HepG2 (cell line): Measurements from ENCODE around the gene SLC1A2. TPM values are rescaled to one million over a fixed set of nuclear protein-coding genes. Genes with fewer than 3 reads are reported as not detected.

Experiments
- ATAC-seq: fragments of 200-7000 bp; cut with Tn5 transposase; 3 replicates; pipeline ENCODE4 v1.9.1; 2020; ENCODE audit warnings: mild to moderate bottlenecking, moderate library complexity
- BruUV-seq: library from RNA; stranded (reverse); fragments of 400-500 nt; replicated peaks from 2 replicates; lab custom pipeline; 2021; lab: Mats Ljungman, UMichigan
- CTCF ChIA-PET: fragments of 300-600 bp; formaldehyde crosslinking; extraction: SDS; loops from one replicate; lab custom pipeline; 2021; ENCODE audit warnings: low total read pairs, inconsistent platforms, low intra/inter-chr PET ratio; lab: Yijun Ruan, JAX
- POLR2A ChIA-PET: fragments of 350-600 bp; sonication (Branson Sonifier 250); formaldehyde crosslinking; loops from one replicate; lab custom pipeline; 2020; ENCODE audit warnings: antibody characterized with exemption, inconsistent platforms; lab: Yijun Ruan, JAX
- DNase-seq: peaks from one replicate; pipeline ENCODE4 v3.0.0-alpha.2; 2015; ENCODE audit warnings: low spot score
- FAIRE-seq: peaks from 3 replicates; lab custom pipeline; 2011; peaks lifted over from hg19 to GRCh38; lab: Jason Lieb, UNC
- H2AFZ ChIP-seq: one replicate; pipeline ENCODE4 v1.6.1; 2011; ENCODE audit warnings: low read length, inconsistent platforms
- H3K27ac ChIP-seq: fragments of 300-600 bp; 3 replicates; pipeline ENCODE4 v1.8.0; 2011; ENCODE audit warnings: mixed run types, mild to moderate bottlenecking, mixed read lengths, low read length, inconsistent platforms; ENCODE audit not compliant: insufficient read depth; ENCODE audit errors: extremely low read length
- H3K27me3 ChIP-seq, 2 experiments: fragments of 200-600 bp in 1 of 2; 2 replicates in 1 of 2; 3 replicates in 1 of 2; pipeline versions ENCODE4 v1.6.0 to v1.8.0; 2011; ENCODE audit warnings: low read length in 2 of 2, mild to moderate bottlenecking in 2 of 2, moderate library complexity in 2 of 2, inconsistent platforms in 1 of 2; ENCODE audit not compliant: insufficient read depth in 2 of 2, control insufficient read depth in 1 of 2
- H3K36me3 ChIP-seq, 2 experiments: fragments of 200-600 bp in 1 of 2; replicated peaks in 1 of 2; 2 replicates in 1 of 2; 3 replicates in 1 of 2; pipeline versions ENCODE4 v1.5.1 to v1.8.0; 2011; ENCODE audit warnings: low read length in 2 of 2, inconsistent platforms in 1 of 2; ENCODE audit not compliant: insufficient read depth in 2 of 2, control insufficient read depth in 1 of 2
- H3K4me1 ChIP-seq: 2 replicates; pipeline ENCODE4 v1.5.1; 2012; ENCODE audit warnings: low read length, inconsistent platforms; ENCODE audit not compliant: insufficient read depth
- H3K4me2 ChIP-seq: 2 replicates; pipeline ENCODE4 v1.6.0; 2011; ENCODE audit warnings: low read depth, low read length, inconsistent platforms
- H3K4me3 ChIP-seq, 3 experiments: fragments of 200-600 bp in 1 of 3; sonication (generic), shearing (Covaris generic) in 1 of 3; replicated peaks in 1 of 3; 2 replicates each; pipeline ENCODE4 v1.5.1; 2011 to 2016; ENCODE audit warnings: low read length in 3 of 3, inconsistent platforms in 2 of 3, low read depth in 2 of 3, mild to moderate bottlenecking in 2 of 3, control low read depth in 1 of 3, mixed read lengths in 1 of 3; ENCODE audit not compliant: insufficient read depth in 1 of 3
- H3K79me2 ChIP-seq: one replicate; pipeline ENCODE4 v1.6.1; 2011; ENCODE audit warnings: low read length, inconsistent platforms; ENCODE audit not compliant: insufficient read depth
- H3K9ac ChIP-seq: 2 replicates; pipeline ENCODE4 v1.6.0; 2011; ENCODE audit warnings: mild to moderate bottlenecking, low read depth, low read length, inconsistent platforms; ENCODE audit not compliant: insufficient read depth
- H3K9me3 ChIP-seq: 2 replicates; pipeline ENCODE4 v1.5.1; 2012; ENCODE audit warnings: mild to moderate bottlenecking, low read length
- H4K20me1 ChIP-seq: 2 replicates; pipeline ENCODE4 v1.6.0; 2011; ENCODE audit warnings: inconsistent platforms, mild to moderate bottlenecking, low read length, moderate library complexity; ENCODE audit not compliant: insufficient read depth
- BRF2 ChIP-seq: sonication (generic); formaldehyde crosslinking; IDR thresholded peaks from 2 replicates; pipeline ENCODE4 v1.8.1; 2022; ENCODE audit warnings: mild to moderate bottlenecking, missing genetic modification reagents
- ELF4 ChIP-seq: sonication (generic); formaldehyde crosslinking; IDR thresholded peaks from 2 replicates; pipeline ENCODE4 v1.5.0; 2020; ENCODE audit warnings: missing genetic modification reagents, mild to moderate bottlenecking, moderate library complexity, borderline replicate concordance
- FOXC1 ChIP-seq: sonication (generic); formaldehyde crosslinking; IDR thresholded peaks from 2 replicates; pipeline ENCODE4 v1.8.0; 2022; ENCODE audit warnings: mild to moderate bottlenecking, missing genetic modification reagents, borderline replicate concordance
- HNRNPK ChIP-seq: fragments of 200-400 bp; formaldehyde crosslinking; IDR thresholded peaks from 2 replicates; pipeline ENCODE4 v1.6.1; 2018; ENCODE audit warnings: low read length, low read depth, moderate library complexity, mild to moderate bottlenecking; ENCODE audit not compliant: poor library complexity, severe bottlenecking
- KAT2B ChIP-seq: fragments of 150-350 bp; IDR thresholded peaks from 2 replicates; pipeline ENCODE4 v1.6.1; 2014; ENCODE audit warnings: low read depth, low read length, borderline replicate concordance
- PBX3 ChIP-seq: sonication (generic); formaldehyde crosslinking; IDR thresholded peaks from 2 replicates; pipeline ENCODE4 v1.8.1; 2023; ENCODE audit warnings: missing genetic modification reagents, inconsistent platforms, borderline replicate concordance
- SMAD9 ChIP-seq: sonication (generic); formaldehyde crosslinking; IDR thresholded peaks from 2 replicates; pipeline ENCODE4 v1.5.1; 2020; ENCODE audit warnings: mild to moderate bottlenecking, missing genetic modification reagents
- TRAFD1 ChIP-seq: sonication (generic); formaldehyde crosslinking; IDR thresholded peaks from 2 replicates; pipeline ENCODE4 v1.5.1; 2020; ENCODE audit warnings: missing genetic modification reagents, mild to moderate bottlenecking, borderline replicate concordance
- ZNF280B ChIP-seq: sonication (generic); formaldehyde crosslinking; IDR thresholded peaks from 2 replicates; pipeline ENCODE4 v1.5.0; 2020; ENCODE audit warnings: missing genetic modification reagents, mild to moderate bottlenecking, borderline replicate concordance
- ZNF331 ChIP-seq: sonication (generic); formaldehyde crosslinking; IDR thresholded peaks from 2 replicates; pipeline ENCODE4 v1.4.0; 2020; ENCODE audit warnings: missing genetic modification reagents
- ZNF337 ChIP-seq: sonication (generic); formaldehyde crosslinking; IDR thresholded peaks from 2 replicates; pipeline ENCODE4 v1.5.1; 2020; ENCODE audit warnings: missing genetic modification reagents, low read depth, mild to moderate bottlenecking, borderline replicate concordance
- ZNF550 ChIP-seq: sonication (generic); formaldehyde crosslinking; IDR thresholded peaks from 2 replicates; pipeline ENCODE4 v1.4.0; 2020; ENCODE audit warnings: mild to moderate bottlenecking, missing genetic modification reagents, borderline replicate concordance
- WGBS: methylation state at CpG from one replicate; pipeline ENCODE4 v1.1.6; 2017; ENCODE audit warnings: low lambda C conversion rate; 5-methylcytosine and 5-hydroxymethylcytosine counted together
- in situ Hi-C: cut with HindIII; loops from 2 replicates; pipeline ENCODE4 v1.10.0; 2017; ENCODE audit warnings: low pct_unique_long_range_greater_than_20kb; ENCODE audit not compliant: extremely low pct_ligation_motif_present
- intact Hi-C: fragments of 100-400 bp; cut with micrococcal nuclease; formaldehyde crosslinking; loops from one replicate; pipeline ENCODE4 v1.10.0; 2022; ENCODE audit not compliant: unreplicated experiment
- polyA plus RNA-seq, 8 experiments: library from polyadenylated mRNA; depleted of rRNA in 3 of 8; stranded (reverse) in 7 of 8; unstranded in 1 of 8; fragments of >200 nt; fragmentation: Illumina TruSeq in 4 of 8; extraction: Trizol in 4 of 8; gene quantifications; 2 replicates each; pipeline versions ENCODE4 v1.2.1 to v1.2.3, GENCODE V29; 2011 to 2016; ENCODE audit warnings: low read depth in 4 of 8, missing spikeins in 1 of 8, mixed read lengths in 1 of 8; ENCODE audit not compliant: insufficient read depth in 1 of 8
- total RNA-seq, 5 experiments: library from RNA; depleted of rRNA; stranded (reverse); fragments of >200 nt; fragmentation: Illumina TruSeq; extraction: Trizol; gene quantifications; 2 replicates each; pipeline ENCODE4 v1.2.3, GENCODE V29; 2016; ENCODE audit warnings: low read depth in 1 of 5

SLC1A2 gene
- total and polyA plus RNA-seq, 2 of the 13 experiments (the other 11 are each of a cell fraction or from before 2014, with no cell fraction given), result 23.2 to 43.2 TPM

DNA sequence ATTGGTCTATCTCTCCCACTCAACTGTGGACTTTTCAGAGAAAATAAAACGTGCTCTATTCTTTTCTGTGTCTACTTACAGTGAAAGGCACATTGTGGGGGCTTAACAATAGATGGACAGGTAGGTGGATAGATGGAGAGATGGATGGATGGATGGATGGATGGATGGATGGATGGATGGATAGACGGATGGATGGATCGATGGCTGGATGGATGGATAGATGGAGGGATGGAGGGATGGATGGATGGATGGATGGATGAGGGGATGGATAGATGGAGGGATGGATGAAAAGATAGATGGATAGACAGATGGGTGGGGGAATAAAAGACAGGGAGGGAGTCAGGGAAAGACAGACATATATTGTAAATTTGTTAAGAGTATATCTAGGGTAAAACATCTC lies 14.2 kb upstream of the SLC1A2 start:
- H3K4me1 ChIP-seq, result no peaks in the 10 kb centered on the region
- no peak overlapping the region for H2AFZ ChIP-seq
- FAIRE-seq (no peak), ATAC-seq (no peak), DNase-seq (no peak)
- H3K27ac ChIP-seq, result no peak overlapping the region
- intact Hi-C loops, result no loop called here
- H3K9me3 ChIP-seq, result no peaks in the 10 kb centered on the region
- no peaks in the 10 kb centered on the region for H3K79me2 ChIP-seq
- BruUV-seq, result no TSS peak
- no peak overlapping the region for H3K4me2 ChIP-seq
- no peaks in the 10 kb centered on the region for H4K20me1 ChIP-seq
- H3K9ac ChIP-seq, result no peak overlapping the region
- H3K27me3 ChIP-seq, result peaks cover 0 to 19% of the 10 kb centered on the region in 2 experiments; a peak in 3 of 5 replicates
- CTCF ChIA-PET, result no interaction called here
- TF ChIP-seq HNRNPK (peak; percentile 62), ZNF331 (CRISPR knock-in tag) (no peak), SMAD9 (CRISPR knock-in tag) (no peak)
- TF ChIP-seq, all 625 proteins: peak for 1
- no peaks in the 10 kb centered on the region for H3K36me3 ChIP-seq
- WGBS, result under 1% methylated on average over 3 of the region's 3 CpGs
- H3K4me3 ChIP-seq, result no peak overlapping the region
- POLR2A ChIA-PET, result no interaction called here
- in situ Hi-C loops, result no loop called here

GRCh38 chr11:35432464-35432863 lies 13.1 kb upstream of the SLC1A2 start:
- Histone ChIP-seq H3K36me3 (no peaks in the 10 kb centered on the region), H3K27ac (no peak overlapping the region), H3K4me3 (no peak overlapping the region), H2AFZ (no peak overlapping the region), H4K20me1 (no peaks in the 10 kb centered on the region), H3K4me2 (no peak overlapping the region), H3K9ac (no peak overlapping the region), H3K27me3 (peaks cover 0 to 10% of the 10 kb centered on the region in 2 experiments; a peak in 3 of 5 replicates), H3K9me3 (no peaks in the 10 kb centered on the region), H3K4me1 (no peaks in the 10 kb centered on the region), H3K79me2 (no peaks in the 10 kb centered on the region)
- POLR2A ChIA-PET, result no interaction called here
- 38% methylated on average over 8 of the region's 14 CpGs for WGBS
- intact Hi-C loops, result no loop called here
- FAIRE-seq (no peak), ATAC-seq (no peak), DNase-seq (no peak)
- no TSS peak for BruUV-seq
- CTCF ChIA-PET, result no interaction called here
- in situ Hi-C loops, result no loop called here
- TF ChIP-seq ZNF550 (CRISPR knock-in tag) (no peak), ZNF280B (no peak), KAT2B (no peak), PBX3 (CRISPR knock-in tag) (no peak), TRAFD1 (no peak), FOXC1 (no peak), ZNF337 (CRISPR knock-in tag) (no peak), ELF4 (CRISPR knock-in tag) (no peak), BRF2 (CRISPR knock-in tag) (no peak)
